ENCODE data around the gene LPO. TPM values are rescaled to one million over a fixed set of nuclear protein-coding genes. Genes with fewer than 3 reads are reported as not detected.

Gene LPO
- polyA plus RNA-seq, result 0.37 TPM
- long read RNA-seq, donor 1, result 0 reads
- long read RNA-seq, donor 2, result 0 reads
- long read RNA-seq, donor 3, result 0 reads
- long read RNA-seq, donor 4, result 0 reads
- long read RNA-seq, donor 5, result 0 reads
- long read RNA-seq, donor 6, result 0 reads
- long read RNA-seq, donor 7, result 0 reads
- long read RNA-seq, donor 8, result 0 reads
- long read RNA-seq, donor 9, result 0 reads
- long read RNA-seq, donor 10, result 0 reads
- long read RNA-seq, donor 11, result 0 reads

GRCh38 chr17:58238147-58238634 lies at the start of gene LPO:
LPO (plus strand) TSS chr17:58238584; CDS start chr17:58242980, 4,396 bp downstream.
- DNase-seq, result no peak
- peaks cover 9% of the 10 kb centered on the region for H3K4me1 ChIP-seq (ENCODE audit: control insufficient read depth, insufficient read depth, low read length)
- H3K9me3 ChIP-seq (ENCODE audit: control insufficient read depth, low read depth, low read length), result no peaks in the 10 kb centered on the region
- H3K27ac ChIP-seq (ENCODE audit: low read length), result no peak within 1 kb of the TSS
- no peaks in the 10 kb centered on the region for H3K36me3 ChIP-seq (ENCODE audit: control insufficient read depth, insufficient read depth, low read length)
- peaks cover 4% of the 10 kb centered on the region for H3K27me3 ChIP-seq (ENCODE audit: control insufficient read depth, insufficient read depth, low read length)
- no peak within 1 kb of the TSS for H3K4me3 ChIP-seq (ENCODE audit: low read length)
- WGBS (ENCODE audit: insufficient coverage, low lambda C conversion rate), result 100% methylated on average over 1 of the region's 5 CpGs

- Histone ChIP-seq H3K4me3 (ENCODE audit: low read length) (no peak overlapping the region), H3K4me1 (ENCODE audit: control insufficient read depth, insufficient read depth, low read length) (peaks cover 20% of the 10 kb centered on the region), H3K27ac (ENCODE audit: low read length) (no peak overlapping the region), H3K27me3 (ENCODE audit: control insufficient read depth, insufficient read depth, low read length) (peaks cover 5% of the 10 kb centered on the region), H3K36me3 (ENCODE audit: control insufficient read depth, insufficient read depth, low read length) (no peaks in the 10 kb centered on the region), H3K9me3 (ENCODE audit: control insufficient read depth, low read depth, low read length) (no peaks in the 10 kb centered on the region)
- 80% methylated on average over 1 of the region's 11 CpGs for WGBS (ENCODE audit: insufficient coverage, low lambda C conversion rate)
- DNase-seq, result no peak
Observed at GRCh38 chr17:58189436-58190146, 48.8 kb upstream of the LPO start.

GRCh38 chr17:58191241-58191896 lies 47.0 kb upstream of the LPO start:
- no peak overlapping the region for H3K27ac ChIP-seq (ENCODE audit: low read length)
- peak in 1 of 2 donors; percentile 35 for DNase-seq
- peaks cover 16% of the 10 kb centered on the region for H3K4me1 ChIP-seq (ENCODE audit: control insufficient read depth, insufficient read depth, low read length)
- no peaks in the 10 kb centered on the region for H3K9me3 ChIP-seq (ENCODE audit: control insufficient read depth, low read depth, low read length)
- H3K4me3 ChIP-seq (ENCODE audit: low read length), result no peak overlapping the region
- no CpG with 5 or more reads among the region's 14 CpGs for WGBS (ENCODE audit: insufficient coverage, low lambda C conversion rate)
- H3K36me3 ChIP-seq (ENCODE audit: control insufficient read depth, insufficient read depth, low read length), result no peaks in the 10 kb centered on the region
- peaks cover 5% of the 10 kb centered on the region for H3K27me3 ChIP-seq (ENCODE audit: control insufficient read depth, insufficient read depth, low read length)

- peaks cover 9% of the 10 kb centered on the region for H3K27me3 ChIP-seq (ENCODE audit: control insufficient read depth, insufficient read depth, low read length)
Observed at GRCh38 chr17:58192612-58193011, 45.8 kb upstream of the LPO start, which contains the start of gene EPX. EPX (plus strand) TSS chr17:58192726; CDS start chr17:58192847, 121 bp downstream.

GRCh38 chr17:58193641-58194255 lies 44.6 kb upstream of the LPO start:
- Histone ChIP-seq H3K9me3 (ENCODE audit: control insufficient read depth, low read depth, low read length) (no peaks in the 10 kb centered on the region), H3K4me1 (ENCODE audit: control insufficient read depth, insufficient read depth, low read length) (peaks cover 16% of the 10 kb centered on the region), H3K4me3 (ENCODE audit: low read length) (no peak overlapping the region), H3K27me3 (ENCODE audit: control insufficient read depth, insufficient read depth, low read length) (peaks cover 9% of the 10 kb centered on the region), H3K36me3 (ENCODE audit: control insufficient read depth, insufficient read depth, low read length) (no peaks in the 10 kb centered on the region), H3K27ac (ENCODE audit: low read length) (no peak overlapping the region)
- no CpG with 5 or more reads among the region's 18 CpGs for WGBS (ENCODE audit: insufficient coverage, low lambda C conversion rate)
- no peak for DNase-seq

More at GRCh38 chr17:58192612-58193011, 45.8 kb upstream of the LPO start, which contains the start of gene EPX:
- no peak within 1 kb of the TSS for H3K27ac ChIP-seq (ENCODE audit: low read length)
- H3K9me3 ChIP-seq (ENCODE audit: control insufficient read depth, low read depth, low read length), result no peaks in the 10 kb centered on the region
- WGBS (ENCODE audit: insufficient coverage, low lambda C conversion rate), result no CpG with 5 or more reads among the region's 6 CpGs
- DNase-seq, result no peak
- no peak within 1 kb of the TSS for H3K4me3 ChIP-seq (ENCODE audit: low read length)
- H3K36me3 ChIP-seq (ENCODE audit: control insufficient read depth, insufficient read depth, low read length), result no peaks in the 10 kb centered on the region
- H3K4me1 ChIP-seq (ENCODE audit: control insufficient read depth, insufficient read depth, low read length), result peaks cover 16% of the 10 kb centered on the region

GRCh38 chr17:58195518-58196123 lies 42.8 kb upstream of the LPO start:
- H3K27me3 ChIP-seq (ENCODE audit: control insufficient read depth, insufficient read depth, low read length), result peaks cover 9% of the 10 kb centered on the region

GRCh38 chr17:58196610-58197009 lies 41.8 kb upstream of the LPO start:
- Histone ChIP-seq H3K9me3 (ENCODE audit: control insufficient read depth, low read depth, low read length) (no peaks in the 10 kb centered on the region), H3K27me3 (ENCODE audit: control insufficient read depth, insufficient read depth, low read length) (peaks cover 4% of the 10 kb centered on the region), H3K27ac (ENCODE audit: low read length) (no peak overlapping the region), H3K36me3 (ENCODE audit: control insufficient read depth, insufficient read depth, low read length) (no peaks in the 10 kb centered on the region), H3K4me1 (ENCODE audit: control insufficient read depth, insufficient read depth, low read length) (peaks cover 8% of the 10 kb centered on the region), H3K4me3 (ENCODE audit: low read length) (no peak overlapping the region)
- no CpG with 5 or more reads among the region's 7 CpGs for WGBS (ENCODE audit: insufficient coverage, low lambda C conversion rate)
- DNase-seq, result no peak

More at GRCh38 chr17:58195518-58196123, 42.8 kb upstream of the LPO start:
- Histone ChIP-seq H3K27ac (ENCODE audit: low read length) (no peak overlapping the region), H3K9me3 (ENCODE audit: control insufficient read depth, low read depth, low read length) (no peaks in the 10 kb centered on the region), H3K4me1 (ENCODE audit: control insufficient read depth, insufficient read depth, low read length) (peaks cover 16% of the 10 kb centered on the region), H3K36me3 (ENCODE audit: control insufficient read depth, insufficient read depth, low read length) (no peaks in the 10 kb centered on the region), H3K4me3 (ENCODE audit: low read length) (no peak overlapping the region)
- WGBS (ENCODE audit: insufficient coverage, low lambda C conversion rate), result 95% methylated on average over 1 of the region's 5 CpGs
- DNase-seq, result no peak

- Histone ChIP-seq H3K27ac (ENCODE audit: low read length) (no peak overlapping the region), H3K4me3 (ENCODE audit: low read length) (no peak overlapping the region), H3K9me3 (ENCODE audit: control insufficient read depth, low read depth, low read length) (no peaks in the 10 kb centered on the region), H3K36me3 (ENCODE audit: control insufficient read depth, insufficient read depth, low read length) (peaks cover 2% of the 10 kb centered on the region), H3K27me3 (ENCODE audit: control insufficient read depth, insufficient read depth, low read length) (peaks cover 4% of the 10 kb centered on the region), H3K4me1 (ENCODE audit: control insufficient read depth, insufficient read depth, low read length) (peaks cover 6% of the 10 kb centered on the region)
- peak in 1 of 2 donors; percentile 40 for DNase-seq
- no CpG with 5 or more reads among the region's 14 CpGs for WGBS (ENCODE audit: insufficient coverage, low lambda C conversion rate)
Observed at GRCh38 chr17:58200024-58200633, 38.3 kb upstream of the LPO start.

GRCh38 chr17:58202859-58203258 lies 35.5 kb upstream of the LPO start:
- Histone ChIP-seq H3K36me3 (ENCODE audit: control insufficient read depth, insufficient read depth, low read length) (peaks cover 27% of the 10 kb centered on the region), H3K4me3 (ENCODE audit: low read length) (no peak overlapping the region), H3K4me1 (ENCODE audit: control insufficient read depth, insufficient read depth, low read length) (no peaks in the 10 kb centered on the region), H3K27ac (ENCODE audit: low read length) (no peak overlapping the region), H3K27me3 (ENCODE audit: control insufficient read depth, insufficient read depth, low read length) (no peaks in the 10 kb centered on the region), H3K9me3 (ENCODE audit: control insufficient read depth, low read depth, low read length) (no peaks in the 10 kb centered on the region)
- DNase-seq, result no peak
- no CpG with 5 or more reads among the region's 7 CpGs for WGBS (ENCODE audit: insufficient coverage, low lambda C conversion rate)
